D721Med (cell line): Measurements from ENCODE around the gene PDE3A.
"Not testable (repeated sequence)": the region's sequence is repeated elsewhere in the genome, so short reads cannot be mapped to it uniquely, and the experiment has no call there.

ENCODE experiments used
- DNase-seq: peaks from one replicate; pipeline ENCODE4 v3.0.0; 2011; ENCODE audit warnings: low spot score; ENCODE audit not compliant: insufficient read length
- FAIRE-seq: peaks from 2 replicates; lab custom pipeline; 2011; peaks lifted over from hg19 to GRCh38; lab: Jason Lieb, UNC
- CTCF ChIP-seq: IDR thresholded peaks from 2 replicates; pipeline ENCODE4 v1.5.1; 2012; ENCODE audit warnings: mild to moderate bottlenecking, control low read depth; ENCODE audit not compliant: insufficient read depth; ENCODE audit errors: missing control alignments

Gene PDE3A

GRCh38 chr12:20601668-20602280 lies 233.4 kb downstream of the PDE3A start:
- TF ChIP-seq CTCF: peak; percentile 51

GRCh38 chr12:20602641-20603391 lies 234.5 kb downstream of the PDE3A start:
- FAIRE-seq: no peak
- no peak for TF ChIP-seq CTCF
- no peak for DNase-seq

More at GRCh38 chr12:20601668-20602280, 233.4 kb downstream of the PDE3A start:
- peak; percentile 61 for FAIRE-seq
- DNase-seq: no peak

- TF ChIP-seq CTCF: no peak
- DNase-seq (no peak), FAIRE-seq (no peak)
Observed at GRCh38 chr12:20604408-20605067, 236.2 kb downstream of the PDE3A start.

DNA sequence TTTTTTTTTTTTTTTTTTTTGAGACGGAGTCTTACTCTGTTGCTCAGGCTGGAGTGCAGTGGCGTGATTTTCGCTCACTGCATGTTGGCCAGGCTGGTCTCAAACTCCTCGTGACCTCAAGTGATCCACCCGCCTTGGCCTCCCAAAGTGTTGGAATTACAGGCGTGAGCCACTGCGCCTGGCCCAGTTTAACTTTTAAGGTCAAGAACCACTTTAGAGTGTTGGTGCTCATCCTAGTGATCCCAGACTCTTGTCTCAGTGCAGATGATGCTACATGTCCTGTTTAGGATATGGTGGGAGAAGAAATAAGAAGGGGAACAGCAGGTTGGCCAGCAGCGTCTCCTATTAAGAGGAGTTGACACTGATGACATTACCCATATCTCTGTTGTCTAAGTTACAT lies 246.7 kb downstream of the PDE3A start:
- FAIRE-seq, DNase-seq: not testable (repeated sequence)

- TF ChIP-seq CTCF: no peak
- DNase-seq (no peak), FAIRE-seq (no peak)
Observed at GRCh38 chr12:20616093-20616492, 247.8 kb downstream of the PDE3A start.

- FAIRE-seq (no peak), DNase-seq (no peak)
- TF ChIP-seq CTCF: no peak
Observed at GRCh38 chr12:20620261-20620660, 251.9 kb downstream of the PDE3A start.

GRCh38 chr12:20624718-20625117 lies 256.4 kb downstream of the PDE3A start:
- FAIRE-seq (no peak), DNase-seq (no peak)
- TF ChIP-seq CTCF: peak; percentile 32
